BJ (cell line): ENCODE data around the gene ZC3H12A. TPM values are rescaled to one million over a fixed set of nuclear protein-coding genes. Genes with fewer than 3 reads are reported as not detected.

Experiments used
- CTCF ChIA-PET: fragments of 350-600 bp; formaldehyde crosslinking; extraction: SDS; loops from one replicate; lab custom pipeline; 2021; ENCODE audit warnings: antibody characterized with exemption, inconsistent platforms; lab: Yijun Ruan, JAX
- POLR2A ChIA-PET: fragments of 300-600 bp; sonication (Branson Sonifier 250); formaldehyde crosslinking; extraction: SDS; loops from one replicate; lab custom pipeline; 2021; ENCODE audit warnings: antibody characterized with exemption; lab: Charles Lee
- DNase-seq: peaks from one replicate; pipeline ENCODE4 v3.0.0-alpha.2; 2011; ENCODE audit warnings: low read depth
- H3K27me3 ChIP-seq: 2 replicates; pipeline ENCODE4 v1.6.0; 2011; ENCODE audit warnings: low read length; ENCODE audit not compliant: control insufficient read depth, insufficient read depth
- H3K36me3 ChIP-seq: 2 replicates; pipeline ENCODE4 v1.5.1; 2011; ENCODE audit warnings: low read length; ENCODE audit not compliant: control insufficient read depth, insufficient read depth
- H3K4me3 ChIP-seq: 2 replicates; pipeline ENCODE4 v1.5.1; 2011; ENCODE audit warnings: low read depth, mild to moderate bottlenecking, control low read depth, low read length
- CTCF ChIP-seq: IDR thresholded peaks from 2 replicates; pipeline ENCODE4 v1.5.1; 2011; ENCODE audit warnings: low read depth, mild to moderate bottlenecking, control low read depth, inconsistent platforms, low read length, moderate library complexity; ENCODE audit not compliant: insufficient read depth
- polyA plus RNA-seq: library from polyadenylated mRNA; depleted of rRNA; stranded (reverse); fragments of >200 nt; gene quantifications from 2 replicates; pipeline ENCODE4 v1.2.3, GENCODE V29; 2011

ZC3H12A gene
- polyA plus RNA-seq, 1 experiment, result 8.9 TPM

- Histone ChIP-seq H3K27me3 (peaks cover 2% of the 10 kb centered on the region; the same call in 1 of the 2 replicates), H3K36me3 (no peaks in the 10 kb centered on the region), H3K4me3 (no peak overlapping the region)
- no peak for TF ChIP-seq CTCF
- ChIA-PET POLR2A (no interaction called here), CTCF (interaction anchor here (5.2 kb wide), 1 partner anchor 11 kb away, joined by 31 read pairs; no protein-coding TSS in a partner anchor)
- no peak for DNase-seq
These were observed 27.5 kb upstream of the ZC3H12A start for GRCh38 chr1:37446874-37447273.

GRCh38 chr1:37448185-37448584 lies 26.2 kb upstream of the ZC3H12A start:
- DNase-seq, result no peak
- CTCF ChIA-PET, result interaction anchor here (5.2 to 12.2 kb wide), 2 partner anchors 13 to 40 kb away, joined by 31 to 304 read pairs; no protein-coding TSS in a partner anchor
- Histone ChIP-seq H3K27me3 (peaks cover 2% of the 10 kb centered on the region; the same call in 1 of the 2 replicates), H3K4me3 (no peak overlapping the region), H3K36me3 (no peaks in the 10 kb centered on the region)
- POLR2A ChIA-PET, result no interaction called here
- TF ChIP-seq CTCF, result no peak

DNA sequence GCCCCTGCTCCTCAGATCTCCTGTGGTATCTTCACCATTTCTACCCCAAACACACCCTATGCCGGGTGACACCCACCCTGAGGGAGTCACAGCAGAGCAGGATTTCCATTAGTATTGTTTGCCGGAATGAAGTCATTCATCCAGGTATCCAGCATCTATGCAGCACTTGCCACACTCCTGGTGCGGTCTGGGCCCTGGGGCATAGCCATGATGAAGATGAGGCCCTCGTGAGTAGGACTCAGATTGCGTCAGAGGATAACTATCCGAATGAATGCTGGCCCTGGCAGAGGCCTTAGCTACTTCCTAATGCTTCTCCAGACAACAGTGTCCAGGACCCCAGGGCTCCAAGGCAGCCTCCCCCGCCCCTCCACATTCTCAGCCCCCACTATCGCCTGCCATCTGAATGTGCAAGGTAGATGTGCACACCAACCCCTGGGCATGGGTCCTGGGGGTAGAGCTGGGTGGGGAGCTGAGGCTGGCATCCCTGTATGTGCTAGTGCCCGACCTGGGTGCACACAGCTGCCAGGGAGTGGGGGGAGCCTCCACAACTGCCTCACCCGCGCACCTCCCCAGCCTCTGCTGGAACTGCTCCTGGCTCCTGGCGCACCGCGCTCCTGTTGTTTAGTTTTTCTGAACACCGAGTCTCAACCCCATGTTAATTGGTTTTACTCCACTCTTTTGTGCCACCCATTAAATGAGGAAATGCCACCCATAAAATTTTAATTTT lies 25.5 kb upstream of the ZC3H12A start:
- ChIA-PET CTCF (interaction anchor here (1.5 to 12.2 kb wide), 3 partner anchors 13 to 66 kb away, joined by 6 to 304 read pairs (median 31); partner anchors contain the start of gene MEAF6), POLR2A (no interaction called here)
- Histone ChIP-seq H3K27me3 (peaks cover 2% of the 10 kb centered on the region; the same call in 1 of the 2 replicates), H3K36me3 (no peaks in the 10 kb centered on the region), H3K4me3 (no peak overlapping the region)
- no peak for DNase-seq
- TF ChIP-seq CTCF, result no peak

GRCh38 chr1:37449936-37450335 lies 24.4 kb upstream of the ZC3H12A start:
- ChIA-PET CTCF (interaction anchor here (1.1 to 12.2 kb wide), 4 partner anchors 14 to 232 kb away, joined by 3 to 304 read pairs (median 18); partner anchors contain the start of gene MEAF6), POLR2A (no interaction called here)
- Histone ChIP-seq H3K4me3 (no peak overlapping the region), H3K36me3 (no peaks in the 10 kb centered on the region), H3K27me3 (no peaks in the 10 kb centered on the region)
- no peak for DNase-seq
- TF ChIP-seq CTCF, result no peak

GRCh38 chr1:37452416-37452815 lies 22.0 kb upstream of the ZC3H12A start:
- POLR2A ChIA-PET, result no interaction called here
- DNase-seq, result no peak
- CTCF ChIA-PET, result interaction anchor here (6.4 to 12.2 kb wide), 2 partner anchors 21 to 35 kb away, joined by 41 to 304 read pairs; partner anchors contain the start of gene ZC3H12A
- TF ChIP-seq CTCF, result no peak
- H3K4me3 ChIP-seq, result no peak overlapping the region
- H3K27me3 ChIP-seq, result no peaks in the 10 kb centered on the region
- H3K36me3 ChIP-seq, result no peaks in the 10 kb centered on the region
